ENCODE data around the gene VTI1A. TPM values are rescaled to one million over a fixed set of nuclear protein-coding genes. Genes with fewer than 3 reads are reported as not detected.

VTI1A gene
- total RNA-seq, 4 donors from 2014 or later: 49.3 to 84.5 (median 61.2) TPM

- intact Hi-C loops (cut with DNase I): no loop called here
- 94 to 96% methylated on average over 6 of the region's 6 CpGs for WGBS, 2 donors
- H3K4me3 ChIP-seq (replicated peaks in 1 of 3): no peak overlapping the region
- no peak for TF ChIP-seq POLR2A (IDR thresholded peaks at IDR 0.05)
- TF ChIP-seq, protein P1, sequence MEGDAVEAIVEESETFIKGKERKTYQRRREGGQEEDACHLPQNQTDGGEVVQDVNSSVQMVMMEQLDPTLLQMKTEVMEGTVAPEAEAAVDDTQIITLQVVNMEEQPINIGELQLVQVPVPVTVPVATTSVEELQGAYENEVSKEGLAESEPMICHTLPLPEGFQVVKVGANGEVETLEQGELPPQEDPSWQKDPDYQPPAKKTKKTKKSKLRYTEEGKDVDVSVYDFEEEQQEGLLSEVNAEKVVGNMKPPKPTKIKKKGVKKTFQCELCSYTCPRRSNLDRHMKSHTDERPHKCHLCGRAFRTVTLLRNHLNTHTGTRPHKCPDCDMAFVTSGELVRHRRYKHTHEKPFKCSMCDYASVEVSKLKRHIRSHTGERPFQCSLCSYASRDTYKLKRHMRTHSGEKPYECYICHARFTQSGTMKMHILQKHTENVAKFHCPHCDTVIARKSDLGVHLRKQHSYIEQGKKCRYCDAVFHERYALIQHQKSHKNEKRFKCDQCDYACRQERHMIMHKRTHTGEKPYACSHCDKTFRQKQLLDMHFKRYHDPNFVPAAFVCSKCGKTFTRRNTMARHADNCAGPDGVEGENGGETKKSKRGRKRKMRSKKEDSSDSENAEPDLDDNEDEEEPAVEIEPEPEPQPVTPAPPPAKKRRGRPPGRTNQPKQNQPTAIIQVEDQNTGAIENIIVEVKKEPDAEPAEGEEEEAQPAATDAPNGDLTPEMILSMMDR (IDR thresholded peaks at IDR 0.05): no peak
- H3K27me3 ChIP-seq: no peaks in the 10 kb centered on the region
- H3K27ac ChIP-seq: no peak overlapping the region
- H3K36me3 ChIP-seq: no peaks in the 10 kb centered on the region
- no peak for DNase-seq
- H3K4me1 ChIP-seq: no peaks in the 10 kb centered on the region
- no peaks in the 10 kb centered on the region for H3K9me3 ChIP-seq
Observed at GRCh38 chr10:112706577-112706976, 259.6 kb downstream of the VTI1A start.

- no peak for DNase-seq
- Histone ChIP-seq H3K4me3 (replicated peaks in 1 of 3) (no peak overlapping the region), H3K36me3 (no peaks in the 10 kb centered on the region), H3K27me3 (no peaks in the 10 kb centered on the region), H3K4me1 (no peaks in the 10 kb centered on the region), H3K9me3 (no peaks in the 10 kb centered on the region), H3K27ac (no peak overlapping the region)
- TF ChIP-seq, protein P1 (IDR thresholded peaks at IDR 0.05): no peak
- intact Hi-C loops (cut with DNase I): no loop called here
- 95% methylated on average over 5 of the region's 5 CpGs for WGBS, 2 donors
Observed at GRCh38 chr10:112708461-112708860, 261.4 kb downstream of the VTI1A start.

DNA sequence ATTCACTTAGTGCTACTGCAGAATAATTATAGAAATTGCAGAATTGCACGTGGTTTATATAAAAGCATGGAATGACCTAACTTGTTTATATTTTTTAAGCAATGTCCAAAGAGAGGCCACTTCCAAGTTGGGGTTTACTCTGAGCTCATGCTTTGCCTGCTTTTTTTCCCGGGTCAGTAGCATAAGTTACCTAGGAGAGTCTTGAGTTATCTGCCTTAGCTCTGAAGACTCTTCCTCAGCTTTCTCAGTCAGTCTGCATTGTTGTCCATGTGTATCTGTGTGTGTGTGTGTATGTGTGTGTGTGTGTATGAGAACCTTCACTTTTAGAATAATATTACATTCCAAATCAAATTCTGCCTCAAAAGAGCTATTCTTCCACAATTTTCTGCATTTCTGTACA is 263.5 kb downstream of the VTI1A start:
- Histone ChIP-seq H3K9me3 (no peaks in the 10 kb centered on the region), H3K27me3 (no peaks in the 10 kb centered on the region), H3K36me3 (no peaks in the 10 kb centered on the region), H3K4me1 (no peaks in the 10 kb centered on the region), H3K4me3 (replicated peaks in 1 of 3) (no peak overlapping the region), H3K27ac (no peak overlapping the region)
- no peak for TF ChIP-seq POLR2A (IDR thresholded peaks at IDR 0.05)
- TF ChIP-seq, protein P1 (IDR thresholded peaks at IDR 0.05): no peak
- 83 to 92% methylated on average over 2 of the region's 2 CpGs for whole genome bisulfite sequencing, 2 donors
- intact Hi-C loops (cut with DNase I): loop anchor here (10.0 kb wide), 1 partner anchor 414 kb away; no protein-coding TSS in a partner anchor
- no peak for DNase-seq

DNA sequence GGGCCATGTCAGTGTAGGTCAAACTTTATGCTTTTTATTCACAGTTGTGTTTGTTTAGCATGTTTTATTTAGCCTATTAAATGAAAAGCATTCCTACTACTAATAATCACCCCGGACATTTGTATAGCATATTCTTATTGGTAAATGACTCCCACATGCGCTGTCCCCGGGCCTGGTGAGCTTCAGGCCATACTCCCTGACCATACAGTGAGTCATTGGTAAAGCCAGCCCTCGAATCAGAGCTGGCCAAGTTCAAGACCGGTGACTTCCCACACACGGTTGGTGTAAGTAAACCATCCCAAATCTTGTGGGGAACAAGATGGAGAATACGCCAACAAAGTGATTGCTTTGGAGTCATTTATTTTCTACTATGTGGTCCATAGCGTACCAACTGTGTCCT is 264.4 kb downstream of the VTI1A start:
- H3K4me3 ChIP-seq (replicated peaks in 1 of 3): no peak overlapping the region
- no peak for DNase-seq
- no peaks in the 10 kb centered on the region for H3K27me3 ChIP-seq
- TF ChIP-seq, protein P1 (IDR thresholded peaks at IDR 0.05): no peak
- no peak for TF ChIP-seq POLR2A (IDR thresholded peaks at IDR 0.05)
- no peaks in the 10 kb centered on the region for H3K4me1 ChIP-seq
- no peak overlapping the region for H3K27ac ChIP-seq
- no peaks in the 10 kb centered on the region for H3K9me3 ChIP-seq
- WGBS, 2 donors: 93 to 95% methylated on average over 8 of the region's 8 CpGs
- intact Hi-C loops (cut with DNase I): loop anchor here (10.0 kb wide), 1 partner anchor 413 kb away; no protein-coding TSS in a partner anchor
- no peaks in the 10 kb centered on the region for H3K36me3 ChIP-seq

DNA sequence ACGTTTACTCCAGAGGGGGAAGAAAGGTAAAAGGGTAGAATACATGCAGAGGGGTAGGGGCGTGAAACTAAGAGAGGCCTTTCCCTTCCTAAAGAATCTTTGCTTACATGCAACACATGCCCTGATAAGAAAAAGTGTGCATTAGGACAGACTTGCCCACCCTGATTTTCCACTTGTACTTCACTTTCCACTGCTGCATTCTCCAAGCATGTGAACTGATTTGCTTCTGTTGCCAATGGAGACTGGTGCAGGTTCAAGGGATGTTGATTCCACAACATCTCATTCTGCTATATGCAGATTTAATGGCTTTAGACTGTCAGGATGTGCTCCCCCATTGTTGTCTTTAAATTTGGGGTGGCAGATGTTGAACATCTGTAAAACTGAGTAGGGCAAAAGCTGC is 265.5 kb downstream of the VTI1A start:
- Histone ChIP-seq H3K4me1 (no peaks in the 10 kb centered on the region), H3K27me3 (no peaks in the 10 kb centered on the region), H3K27ac (no peak overlapping the region), H3K9me3 (no peaks in the 10 kb centered on the region), H3K36me3 (no peaks in the 10 kb centered on the region), H3K4me3 (replicated peaks in 1 of 3) (no peak overlapping the region)
- intact Hi-C loops (cut with DNase I): loop anchor here (10.0 kb wide), 1 partner anchor 412 kb away; no protein-coding TSS in a partner anchor
- no peak for DNase-seq
- no peak for TF ChIP-seq POLR2A (IDR thresholded peaks at IDR 0.05)
- TF ChIP-seq, protein P1 (IDR thresholded peaks at IDR 0.05): no peak
- 76 to 89% methylated on average over 2 of the region's 2 CpGs for WGBS, 2 donors

Data from thyroid gland (tissue), 4 donors.